T-helper 22 cell (primary cell): ENCODE results near the gene HFE.
"Not testable (repeated sequence)": the region's sequence is repeated elsewhere in the genome, so short reads cannot be mapped to it uniquely, and the experiment has no call there.

Experiments used
- DNase-seq: peaks from one replicate; pipeline ENCODE4 v3.0.0-alpha.2; 2020; ENCODE audit warnings: low read depth

Gene HFE

DNA sequence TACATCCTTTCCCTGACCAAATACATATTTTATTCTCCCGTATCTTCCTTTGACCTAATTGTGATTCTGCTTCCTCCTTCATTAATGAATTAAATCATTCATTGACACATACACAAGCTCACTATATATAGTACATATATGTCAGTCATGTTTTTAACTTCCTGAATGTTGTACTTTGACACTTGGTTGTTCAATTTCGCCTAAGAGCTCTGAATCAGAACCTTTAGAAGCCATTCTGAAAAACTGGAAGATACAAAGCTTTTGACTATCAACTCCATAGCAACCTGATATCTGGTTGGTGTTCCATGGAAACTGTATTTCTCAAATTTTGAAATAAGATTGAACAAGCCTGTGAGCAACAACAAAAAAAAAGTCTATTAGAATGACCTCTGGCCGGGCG is 27.3 kb upstream of the HFE start:
- DNase-seq, result no peak

DNA sequence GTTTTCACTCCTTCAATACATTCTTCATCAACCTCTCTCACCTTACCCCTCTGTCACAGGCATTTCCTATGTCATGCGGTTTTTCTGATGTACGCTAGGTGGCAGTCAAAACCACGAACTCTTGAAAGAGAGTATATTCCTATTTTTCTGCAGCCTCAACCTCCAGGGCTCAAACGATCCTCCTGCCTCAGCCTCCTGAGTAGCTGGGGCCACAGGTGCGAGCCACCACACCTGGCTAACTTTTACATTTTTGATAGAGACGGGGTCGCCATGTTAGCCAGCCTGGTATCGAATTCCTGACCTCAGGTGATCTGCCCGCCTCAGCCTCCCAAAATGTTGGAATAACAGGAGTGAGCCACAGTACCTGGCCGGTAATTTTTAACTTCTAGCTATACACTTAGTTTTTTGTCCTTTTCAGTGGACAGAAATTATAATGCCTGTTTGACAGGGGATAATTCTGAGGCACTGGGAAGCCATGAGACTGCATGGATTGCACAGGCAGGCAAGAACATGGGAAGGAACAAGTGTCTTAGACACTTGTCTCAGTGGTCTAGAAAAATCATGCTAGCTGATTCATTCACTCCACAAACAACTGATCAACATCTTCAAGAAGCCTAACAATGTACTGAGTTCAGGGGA is 22.5 kb upstream of the HFE start:
- DNase-seq, result no peak

DNA sequence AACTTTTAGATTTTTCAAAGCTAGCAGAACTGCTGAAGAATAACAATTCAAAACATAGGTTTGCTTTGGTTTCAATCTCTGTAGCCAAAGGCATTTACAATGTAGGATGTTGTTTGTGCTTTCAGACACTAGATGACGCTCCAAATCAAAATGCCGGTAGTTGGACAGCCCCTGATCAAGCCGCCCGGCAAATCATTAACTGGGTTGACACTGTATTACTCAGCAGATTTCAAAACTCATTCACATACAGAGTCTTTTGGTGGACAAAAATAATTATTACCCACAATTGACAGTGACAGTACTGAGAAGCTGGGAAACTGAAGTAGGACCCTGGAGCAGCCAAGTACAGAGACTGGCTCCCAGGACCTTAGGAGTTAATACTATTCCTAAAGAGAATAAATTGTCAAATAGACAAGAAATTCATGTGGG is 21.3 kb upstream of the HFE start:
- DNase-seq, result no peak

DNA sequence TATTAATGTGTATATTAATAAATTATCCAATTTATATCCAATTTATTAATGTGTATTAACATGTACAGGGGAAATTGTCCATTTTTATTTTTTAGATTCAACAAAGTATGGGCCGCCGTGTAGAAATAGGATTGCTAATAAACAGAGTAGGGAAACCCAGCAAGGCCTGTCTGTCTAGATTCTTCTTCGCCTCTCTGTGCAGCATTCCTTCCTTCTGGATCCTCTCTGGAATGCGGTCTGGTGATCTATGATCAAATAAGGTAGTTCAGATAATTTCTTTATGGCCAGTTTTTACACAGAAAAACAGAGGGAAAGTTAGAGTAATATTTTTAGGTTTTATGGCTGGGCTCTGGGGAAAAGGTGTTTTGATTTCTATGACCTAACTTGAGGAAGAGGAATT is 19.9 kb upstream of the HFE start:
- no peak for DNase-seq

DNA sequence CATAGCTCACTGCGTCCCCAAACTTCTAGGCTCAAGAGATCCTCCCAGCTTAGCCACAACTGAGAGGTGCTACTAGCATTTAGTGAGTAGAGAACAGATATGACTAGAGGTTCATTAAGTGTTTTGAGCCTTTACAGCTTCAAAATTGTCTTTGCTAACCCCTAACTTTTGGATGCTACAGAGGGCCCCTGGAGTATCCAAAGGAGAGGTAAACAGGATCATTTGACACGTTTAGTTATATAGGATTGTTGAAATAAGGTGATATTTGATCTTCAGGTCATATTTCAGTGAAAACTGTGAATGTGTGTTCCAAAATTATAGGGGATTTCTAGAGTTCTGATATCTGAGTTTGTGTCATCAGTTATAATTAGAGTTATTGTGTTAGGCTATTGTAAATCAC is 19.2 kb upstream of the HFE start:
- no peak for DNase-seq

DNA sequence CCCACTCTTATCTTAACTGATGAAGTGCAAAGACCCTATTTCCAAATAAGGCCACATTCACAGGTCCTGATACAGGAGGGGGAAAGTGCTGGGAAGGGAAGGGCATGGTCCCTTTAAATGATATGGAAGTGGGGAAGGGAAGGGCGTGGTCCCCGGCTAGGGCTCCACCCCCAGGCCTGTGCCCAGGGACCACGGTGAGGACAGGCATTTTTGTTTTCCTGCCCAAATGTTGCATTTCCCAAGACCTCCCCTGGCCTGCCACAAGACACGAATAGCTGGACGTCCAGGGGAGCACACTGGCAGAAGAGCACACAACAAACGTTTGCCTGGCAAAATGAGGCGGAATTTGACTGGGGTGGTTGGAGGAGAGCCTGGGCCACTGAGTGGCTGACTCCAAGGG is 16.1 kb upstream of the HFE start:
- no peak for DNase-seq

DNA sequence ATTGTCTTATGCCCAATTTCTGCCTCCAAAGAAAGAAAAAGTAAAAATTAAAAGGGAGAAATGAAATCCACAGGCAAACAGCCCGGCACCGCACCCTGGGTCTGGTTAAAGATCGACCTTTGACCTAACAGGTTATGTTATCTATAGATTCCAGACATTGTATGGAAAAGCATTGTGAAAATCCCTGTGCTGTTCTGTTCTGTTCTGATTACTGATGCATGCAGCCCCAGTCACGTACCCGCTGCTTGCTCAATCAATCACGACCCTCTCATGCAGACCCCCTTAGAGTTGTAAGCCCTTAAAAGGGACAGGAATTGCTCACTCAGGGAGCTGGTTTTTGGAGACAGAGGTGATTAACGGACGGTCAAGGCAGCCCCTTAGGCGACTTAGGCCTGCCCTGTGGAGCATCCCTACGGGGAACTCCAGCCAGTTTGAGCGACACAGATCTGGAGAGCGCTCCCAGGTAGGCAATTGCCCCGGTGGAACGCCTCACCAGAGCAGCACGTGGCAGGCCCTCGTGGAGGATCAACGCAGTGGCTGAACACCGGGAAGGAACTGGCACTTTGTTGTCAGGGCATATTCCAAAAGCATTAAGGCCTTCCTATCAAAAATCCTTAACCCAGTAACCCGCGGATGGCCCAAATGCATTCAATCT is 12.0 kb upstream of the HFE start:
- DNase-seq, result no peak

DNA sequence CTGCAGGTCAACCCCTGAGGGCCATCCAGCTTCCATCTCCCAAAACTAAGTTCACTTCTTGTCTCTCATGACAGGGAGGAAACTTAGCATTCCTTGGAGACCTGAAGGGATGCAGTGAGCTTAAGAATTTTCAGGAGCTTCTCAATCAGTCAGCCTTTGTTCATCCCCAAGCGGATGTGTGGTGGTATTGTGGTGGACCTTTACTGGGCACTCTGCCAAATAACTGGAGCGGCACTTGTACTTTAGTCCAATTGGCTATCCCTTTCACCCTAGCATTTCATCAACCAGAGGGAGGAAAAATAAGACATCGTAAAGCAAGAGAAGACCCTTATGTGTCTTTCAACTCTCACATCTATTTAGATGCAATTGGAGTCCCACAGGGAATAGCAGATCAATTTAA is 9.2 kb upstream of the HFE start:
- not testable (repeated sequence) for DNase-seq

DNA sequence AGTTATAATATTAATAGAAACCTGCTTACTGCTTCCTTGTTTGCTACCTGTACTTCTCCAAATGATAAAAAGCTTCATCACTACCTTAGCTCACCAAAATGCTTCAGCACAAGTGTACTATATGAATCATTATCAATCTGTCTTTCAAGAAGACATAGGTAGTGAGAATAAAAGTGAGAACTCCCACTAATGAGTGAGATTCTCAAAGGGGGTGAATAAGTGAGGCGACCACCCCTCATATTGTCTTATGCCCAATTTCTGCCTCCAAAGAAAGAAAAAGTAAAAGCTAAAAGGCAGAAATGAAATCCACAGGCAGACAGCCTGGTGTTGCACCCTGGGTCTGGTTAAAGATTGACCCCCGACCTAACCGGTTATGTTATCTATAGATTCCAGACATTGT is 6.1 kb upstream of the HFE start:
- DNase-seq, result not testable (repeated sequence)

DNA sequence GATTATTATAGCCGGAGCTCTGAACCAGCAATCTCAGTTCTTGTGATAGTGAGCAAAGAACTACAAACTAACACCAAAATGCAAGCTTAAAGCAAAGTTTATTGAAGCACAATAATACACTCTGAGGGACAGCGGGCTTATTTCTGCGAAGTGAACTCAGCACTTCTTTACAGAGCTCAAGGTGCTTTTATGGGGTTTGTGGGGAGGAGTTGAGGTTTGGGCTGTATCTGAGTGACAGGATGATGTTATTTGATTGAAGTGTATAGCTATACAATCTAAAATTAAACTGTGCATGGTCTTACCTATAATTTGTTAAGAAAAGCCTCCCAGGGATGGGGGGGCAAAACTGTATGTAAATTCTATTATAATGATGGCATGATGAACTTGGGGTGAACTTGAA is 1.0 kb upstream of the HFE start:
- DNase-seq, result peak; percentile 14

DNA sequence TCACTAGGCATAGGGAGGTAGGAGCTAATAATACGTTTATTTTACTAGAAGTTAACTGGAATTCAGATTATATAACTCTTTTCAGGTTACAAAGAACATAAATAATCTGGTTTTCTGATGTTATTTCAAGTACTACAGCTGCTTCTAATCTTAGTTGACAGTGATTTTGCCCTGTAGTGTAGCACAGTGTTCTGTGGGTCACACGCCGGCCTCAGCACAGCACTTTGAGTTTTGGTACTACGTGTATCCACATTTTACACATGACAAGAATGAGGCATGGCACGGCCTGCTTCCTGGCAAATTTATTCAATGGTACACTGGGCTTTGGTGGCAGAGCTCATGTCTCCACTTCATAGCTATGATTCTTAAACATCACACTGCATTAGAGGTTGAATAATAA is 1.1 kb downstream of the HFE start:
- DNase-seq, result no peak

DNA sequence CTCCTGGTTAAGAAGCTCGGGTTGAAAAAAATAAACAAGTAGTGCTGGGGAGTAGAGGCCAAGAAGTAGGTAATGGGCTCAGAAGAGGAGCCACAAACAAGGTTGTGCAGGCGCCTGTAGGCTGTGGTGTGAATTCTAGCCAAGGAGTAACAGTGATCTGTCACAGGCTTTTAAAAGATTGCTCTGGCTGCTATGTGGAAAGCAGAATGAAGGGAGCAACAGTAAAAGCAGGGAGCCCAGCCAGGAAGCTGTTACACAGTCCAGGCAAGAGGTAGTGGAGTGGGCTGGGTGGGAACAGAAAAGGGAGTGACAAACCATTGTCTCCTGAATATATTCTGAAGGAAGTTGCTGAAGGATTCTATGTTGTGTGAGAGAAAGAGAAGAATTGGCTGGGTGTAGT is 2.0 kb downstream of the HFE start:
- no peak for DNase-seq

DNA sequence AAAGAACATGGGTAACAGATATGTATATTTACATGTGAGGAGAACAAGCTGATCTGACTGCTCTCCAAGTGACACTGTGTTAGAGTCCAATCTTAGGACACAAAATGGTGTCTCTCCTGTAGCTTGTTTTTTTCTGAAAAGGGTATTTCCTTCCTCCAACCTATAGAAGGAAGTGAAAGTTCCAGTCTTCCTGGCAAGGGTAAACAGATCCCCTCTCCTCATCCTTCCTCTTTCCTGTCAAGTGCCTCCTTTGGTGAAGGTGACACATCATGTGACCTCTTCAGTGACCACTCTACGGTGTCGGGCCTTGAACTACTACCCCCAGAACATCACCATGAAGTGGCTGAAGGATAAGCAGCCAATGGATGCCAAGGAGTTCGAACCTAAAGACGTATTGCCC is 5.2 kb downstream of the HFE start:
- DNase-seq, result no peak

DNA sequence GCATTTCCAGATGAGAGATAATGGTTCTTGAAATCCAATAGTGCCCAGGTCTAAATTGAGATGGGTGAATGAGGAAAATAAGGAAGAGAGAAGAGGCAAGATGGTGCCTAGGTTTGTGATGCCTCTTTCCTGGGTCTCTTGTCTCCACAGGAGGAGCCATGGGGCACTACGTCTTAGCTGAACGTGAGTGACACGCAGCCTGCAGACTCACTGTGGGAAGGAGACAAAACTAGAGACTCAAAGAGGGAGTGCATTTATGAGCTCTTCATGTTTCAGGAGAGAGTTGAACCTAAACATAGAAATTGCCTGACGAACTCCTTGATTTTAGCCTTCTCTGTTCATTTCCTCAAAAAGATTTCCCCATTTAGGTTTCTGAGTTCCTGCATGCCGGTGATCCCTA is 6.8 kb downstream of the HFE start:
- DNase-seq, result no peak

DNA sequence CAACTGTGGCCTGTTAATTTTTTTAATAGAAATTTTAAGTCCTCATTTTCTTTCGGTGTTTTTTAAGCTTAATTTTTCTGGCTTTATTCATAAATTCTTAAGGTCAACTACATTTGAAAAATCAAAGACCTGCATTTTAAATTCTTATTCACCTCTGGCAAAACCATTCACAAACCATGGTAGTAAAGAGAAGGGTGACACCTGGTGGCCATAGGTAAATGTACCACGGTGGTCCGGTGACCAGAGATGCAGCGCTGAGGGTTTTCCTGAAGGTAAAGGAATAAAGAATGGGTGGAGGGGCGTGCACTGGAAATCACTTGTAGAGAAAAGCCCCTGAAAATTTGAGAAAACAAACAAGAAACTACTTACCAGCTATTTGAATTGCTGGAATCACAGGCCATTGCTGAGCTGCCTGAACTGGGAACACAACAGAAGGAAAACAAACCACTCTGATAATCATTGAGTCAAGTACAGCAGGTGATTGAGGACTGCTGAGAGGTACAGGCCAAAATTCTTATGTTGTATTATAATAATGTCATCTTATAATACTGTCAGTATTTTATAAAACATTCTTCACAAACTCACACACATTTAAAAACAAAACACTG is 10.1 kb downstream of the HFE start:
- peak; percentile 31 for DNase-seq

DNA sequence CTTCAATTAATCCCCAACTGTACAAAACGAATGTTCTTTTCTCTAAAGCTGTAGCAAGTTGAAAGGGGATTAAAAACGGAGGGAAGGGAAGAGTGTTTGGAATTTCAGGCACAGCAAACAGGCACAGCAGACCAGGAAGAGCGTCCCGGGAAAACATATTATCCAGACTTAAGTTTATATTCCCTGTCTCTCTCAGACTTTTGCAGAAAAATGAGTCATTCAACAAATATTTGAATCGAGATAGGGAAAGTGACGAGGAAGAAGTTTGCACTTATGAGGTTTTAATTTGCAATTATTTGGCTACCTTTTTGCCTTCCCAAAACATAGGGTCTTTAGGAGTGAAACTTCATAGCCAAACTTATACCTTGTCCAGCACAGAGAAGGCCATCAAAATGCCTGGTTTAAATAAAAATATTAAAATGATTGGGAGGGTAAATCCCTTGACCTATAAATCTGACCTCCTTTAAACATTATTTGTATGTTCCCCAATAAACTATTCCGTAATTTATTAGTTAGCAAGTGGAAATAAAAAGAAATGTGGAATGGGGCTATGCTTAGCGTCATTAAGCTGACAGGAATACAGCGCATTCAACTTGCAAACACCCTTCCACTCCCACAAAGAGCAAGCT is 16.0 kb downstream of the HFE start:
- DNase-seq, result no peak

DNA sequence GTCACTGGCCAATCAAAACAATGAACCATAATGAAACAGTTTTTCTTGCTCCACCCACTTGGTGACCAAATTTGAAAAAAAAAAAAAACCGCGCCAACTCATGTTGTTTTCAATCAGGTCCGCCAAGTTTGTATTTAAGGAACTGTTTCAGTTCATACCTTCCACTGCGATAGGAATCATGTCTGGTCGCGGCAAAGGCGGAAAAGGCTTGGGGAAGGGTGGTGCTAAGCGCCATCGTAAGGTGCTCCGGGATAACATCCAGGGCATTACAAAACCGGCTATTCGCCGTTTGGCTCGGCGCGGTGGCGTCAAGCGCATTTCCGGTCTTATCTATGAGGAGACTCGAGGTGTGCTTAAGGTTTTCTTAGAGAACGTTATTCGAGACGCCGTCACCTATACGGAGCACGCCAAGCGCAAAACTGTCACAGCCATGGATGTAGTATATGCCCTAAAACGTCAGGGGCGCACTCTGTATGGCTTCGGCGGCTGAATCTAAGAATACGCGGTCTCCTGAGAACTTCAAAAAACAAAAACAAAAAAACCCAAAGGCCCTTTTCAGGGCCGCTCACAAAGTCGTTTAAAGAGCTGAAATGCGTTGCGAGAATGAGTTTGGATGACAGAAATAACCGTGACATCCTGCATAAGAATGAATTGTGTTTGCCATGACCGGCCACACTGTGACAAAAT is 16.7 kb downstream of the HFE start:
- DNase-seq, result peak; percentile 76

DNA sequence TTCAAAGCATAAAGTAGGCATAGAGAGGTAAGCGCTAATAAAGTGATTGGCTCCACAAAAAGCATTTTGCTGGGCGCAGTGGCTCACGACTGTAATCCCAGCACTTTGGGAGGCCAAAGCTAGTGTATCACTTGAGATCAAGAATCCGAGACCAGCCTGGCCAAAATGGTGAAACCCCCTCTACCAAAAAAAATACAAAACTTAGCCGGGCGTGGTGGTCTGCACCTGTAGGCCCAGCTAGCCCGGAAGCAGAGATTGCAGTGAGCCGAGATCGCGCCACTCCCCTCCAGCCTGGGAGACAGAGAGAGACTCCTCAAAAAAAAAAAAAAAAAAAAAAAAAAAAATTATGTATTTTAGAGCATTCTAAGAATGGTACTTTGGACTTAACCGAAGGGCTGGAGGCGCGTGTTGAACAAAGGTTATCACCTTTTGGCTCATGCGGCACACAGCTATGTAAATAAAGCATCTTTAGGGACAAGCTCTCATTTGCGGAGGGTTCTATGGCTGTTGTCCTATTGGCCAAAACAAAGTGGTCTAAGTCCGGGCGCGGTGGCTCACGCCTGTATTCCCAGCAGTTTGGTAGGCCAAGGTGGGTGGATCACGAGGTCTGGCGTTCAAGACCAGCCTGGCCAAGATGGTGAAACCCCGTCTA is 17.4 kb downstream of the HFE start:
- DNase-seq, result no peak

DNA sequence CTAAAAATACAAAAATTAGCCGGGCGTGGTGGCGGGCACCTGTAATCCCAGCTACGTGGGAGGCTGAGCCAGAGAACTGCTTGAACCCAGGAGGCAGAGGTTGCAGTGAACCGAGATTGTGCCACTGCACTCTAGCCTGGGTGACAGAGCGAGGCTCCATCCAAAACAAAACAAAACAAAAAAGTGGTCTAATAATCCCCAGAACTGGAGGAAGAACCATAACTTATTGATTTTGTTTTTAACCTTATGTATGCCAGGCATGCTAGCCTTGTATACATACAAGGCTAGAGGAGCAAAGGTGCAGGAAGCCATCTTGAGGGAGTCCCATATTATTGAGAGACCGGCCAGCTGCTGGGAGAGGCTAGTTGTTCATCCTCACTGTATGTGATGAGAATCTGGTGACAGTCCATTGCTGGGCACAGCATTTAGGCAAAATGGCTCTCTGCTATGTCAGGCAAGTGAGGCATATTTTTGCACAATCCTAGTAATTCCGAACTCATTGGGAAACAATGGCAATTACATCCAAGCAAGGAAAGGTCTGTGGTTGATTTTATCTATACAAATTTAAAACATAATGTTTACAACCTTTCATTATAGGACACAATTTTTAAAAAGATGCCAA is 18.0 kb downstream of the HFE start:
- no peak for DNase-seq

DNA sequence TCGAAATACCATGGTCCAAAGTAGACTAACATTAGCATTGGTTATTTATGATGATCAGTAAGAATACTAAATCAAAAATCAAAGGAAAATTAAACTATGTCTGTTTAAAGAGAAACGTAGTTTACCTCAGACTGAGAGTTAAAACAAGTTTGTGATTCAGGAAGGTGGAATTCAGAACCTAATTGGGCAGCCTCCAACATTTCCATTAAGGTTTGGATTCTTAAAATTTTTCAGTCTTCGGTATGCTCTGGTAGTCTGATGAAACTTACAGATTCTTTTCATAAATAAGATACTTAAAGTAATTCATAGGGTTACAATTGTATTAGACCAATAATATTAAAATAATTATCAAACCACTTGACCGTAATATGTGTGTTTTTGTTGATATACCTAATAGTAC is 18.6 kb downstream of the HFE start:
- DNase-seq, result no peak

DNA sequence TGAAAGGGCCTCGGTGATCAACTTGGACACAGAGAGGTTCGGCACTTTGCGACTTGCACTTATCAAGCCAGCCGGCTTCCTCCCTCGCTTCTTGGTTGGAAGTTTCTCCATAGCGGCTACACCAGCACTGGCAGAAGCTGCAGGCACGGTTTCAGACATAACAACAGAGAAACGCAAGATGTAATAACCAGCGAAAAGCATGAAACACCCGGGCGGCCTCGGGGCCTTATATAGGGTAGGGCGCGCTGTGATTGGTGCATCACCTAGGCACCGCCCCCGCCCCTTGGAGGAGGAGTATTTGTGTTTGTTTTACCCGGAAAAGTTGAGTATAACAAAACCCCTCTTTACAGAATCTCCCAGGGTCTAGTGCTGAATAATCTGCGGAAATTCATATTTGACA is 20.7 kb downstream of the HFE start:
- no peak for DNase-seq

DNA sequence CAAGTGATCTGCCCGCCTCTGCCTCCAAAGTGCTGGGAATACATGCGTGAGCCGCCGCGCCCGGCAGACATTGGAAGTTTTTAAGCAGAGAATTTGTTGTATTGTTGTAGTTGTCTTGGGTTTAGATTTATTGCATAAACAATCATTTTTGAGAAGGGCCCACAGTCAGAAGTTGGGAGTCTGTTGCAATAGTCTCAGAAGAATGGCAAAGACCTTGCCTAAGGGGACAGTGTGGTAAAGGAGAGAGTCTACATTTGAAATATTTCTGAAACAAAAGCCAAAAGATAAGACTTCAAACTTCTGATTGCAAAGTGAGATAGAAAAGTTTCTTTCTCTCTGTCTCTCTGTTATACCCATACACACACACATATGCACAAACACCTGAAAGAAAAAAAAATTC is 22.5 kb downstream of the HFE start:
- no peak for DNase-seq
